Fibroblast of skin of back (primary cell): ENCODE data around the gene LAX1.

Experiments
- DNase-seq: peaks from one replicate; pipeline ENCODE4 v3.0.0-alpha.2; 2013

Gene LAX1

GRCh38 chr1:203813581-203814341 lies 48.8 kb downstream of the LAX1 start:
- no peak for DNase-seq

- DNase-seq = no peak
Measured at GRCh38 chr1:203818399-203818798, 53.4 kb downstream of the LAX1 start.

GRCh38 chr1:203823306-203823705 lies 58.3 kb downstream of the LAX1 start:
- DNase-seq = no peak
